PC-9 (cell line): ENCODE data around the gene UCN2.

Experiments used
- EZH2 ChIP-seq: fragments of 200-600 bp; sonication (generic); IDR thresholded peaks from 2 replicates; pipeline ENCODE4 v1.8.0; 2017; ENCODE audit warnings: antibody characterized with exemption, low read depth
- TF ChIP-seq, protein P1 (sequence below): fragments of 200-600 bp; sonication (generic); conservative IDR thresholded peaks from 2 replicates; pipeline ENCODE4 v1.6.1; 2017; ENCODE audit warnings: mixed run types, antibody characterized with exemption, mild to moderate bottlenecking, moderate library complexity

DNA sequence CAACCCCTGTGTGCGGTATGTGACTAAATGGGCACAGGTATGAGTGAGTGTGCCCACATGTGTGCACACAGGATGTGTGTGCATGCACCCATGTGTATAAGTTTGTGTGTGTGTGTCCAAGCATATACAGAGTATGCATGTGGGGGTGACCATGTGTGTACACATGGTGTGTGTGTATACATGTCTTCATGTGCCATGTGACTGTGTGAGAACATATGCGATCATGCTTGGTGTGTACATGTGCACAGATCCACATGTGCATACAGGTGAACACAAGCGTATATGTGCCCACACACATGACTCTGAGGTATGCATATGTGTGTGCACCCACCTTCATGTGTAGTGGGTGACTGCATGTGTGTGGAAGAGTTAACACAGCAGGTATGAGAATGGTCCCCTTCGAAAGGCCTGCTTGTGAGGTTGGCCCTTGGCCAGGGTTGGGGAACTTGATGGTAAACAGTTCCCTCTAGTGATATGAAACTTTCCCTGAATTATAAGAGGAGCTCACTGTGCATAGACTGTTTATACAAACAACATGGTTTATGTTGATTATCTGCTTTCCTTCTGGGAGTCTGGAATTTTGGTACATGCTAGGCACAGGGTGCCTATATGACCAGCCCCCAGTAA is 17.3 kb downstream of the UCN2 start:
- TF ChIP-seq, protein P1, sequence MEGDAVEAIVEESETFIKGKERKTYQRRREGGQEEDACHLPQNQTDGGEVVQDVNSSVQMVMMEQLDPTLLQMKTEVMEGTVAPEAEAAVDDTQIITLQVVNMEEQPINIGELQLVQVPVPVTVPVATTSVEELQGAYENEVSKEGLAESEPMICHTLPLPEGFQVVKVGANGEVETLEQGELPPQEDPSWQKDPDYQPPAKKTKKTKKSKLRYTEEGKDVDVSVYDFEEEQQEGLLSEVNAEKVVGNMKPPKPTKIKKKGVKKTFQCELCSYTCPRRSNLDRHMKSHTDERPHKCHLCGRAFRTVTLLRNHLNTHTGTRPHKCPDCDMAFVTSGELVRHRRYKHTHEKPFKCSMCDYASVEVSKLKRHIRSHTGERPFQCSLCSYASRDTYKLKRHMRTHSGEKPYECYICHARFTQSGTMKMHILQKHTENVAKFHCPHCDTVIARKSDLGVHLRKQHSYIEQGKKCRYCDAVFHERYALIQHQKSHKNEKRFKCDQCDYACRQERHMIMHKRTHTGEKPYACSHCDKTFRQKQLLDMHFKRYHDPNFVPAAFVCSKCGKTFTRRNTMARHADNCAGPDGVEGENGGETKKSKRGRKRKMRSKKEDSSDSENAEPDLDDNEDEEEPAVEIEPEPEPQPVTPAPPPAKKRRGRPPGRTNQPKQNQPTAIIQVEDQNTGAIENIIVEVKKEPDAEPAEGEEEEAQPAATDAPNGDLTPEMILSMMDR = no peak; the same call in 1 of the 2 replicates
- no peak for TF ChIP-seq EZH2
